Measurements from ENCODE around the gene RNF103.

GRCh38 chr2:86631846-86632485 lies 8.3 kb upstream of the RNF103 start:
- TF ChIP-seq, protein P1, sequence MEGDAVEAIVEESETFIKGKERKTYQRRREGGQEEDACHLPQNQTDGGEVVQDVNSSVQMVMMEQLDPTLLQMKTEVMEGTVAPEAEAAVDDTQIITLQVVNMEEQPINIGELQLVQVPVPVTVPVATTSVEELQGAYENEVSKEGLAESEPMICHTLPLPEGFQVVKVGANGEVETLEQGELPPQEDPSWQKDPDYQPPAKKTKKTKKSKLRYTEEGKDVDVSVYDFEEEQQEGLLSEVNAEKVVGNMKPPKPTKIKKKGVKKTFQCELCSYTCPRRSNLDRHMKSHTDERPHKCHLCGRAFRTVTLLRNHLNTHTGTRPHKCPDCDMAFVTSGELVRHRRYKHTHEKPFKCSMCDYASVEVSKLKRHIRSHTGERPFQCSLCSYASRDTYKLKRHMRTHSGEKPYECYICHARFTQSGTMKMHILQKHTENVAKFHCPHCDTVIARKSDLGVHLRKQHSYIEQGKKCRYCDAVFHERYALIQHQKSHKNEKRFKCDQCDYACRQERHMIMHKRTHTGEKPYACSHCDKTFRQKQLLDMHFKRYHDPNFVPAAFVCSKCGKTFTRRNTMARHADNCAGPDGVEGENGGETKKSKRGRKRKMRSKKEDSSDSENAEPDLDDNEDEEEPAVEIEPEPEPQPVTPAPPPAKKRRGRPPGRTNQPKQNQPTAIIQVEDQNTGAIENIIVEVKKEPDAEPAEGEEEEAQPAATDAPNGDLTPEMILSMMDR (IDR thresholded peaks at IDR 0.05): no peak
- TF ChIP-seq POLR2A (IDR thresholded peaks at IDR 0.05): no peak

Measured in Peyer's patch (tissue), 4 donors.